ENCODE results near the gene CCL5.

Gene CCL5

GRCh38 chr17:35920229-35920628 lies 40.1 kb upstream of the CCL5 start:
- Histone ChIP-seq H3K27me3 (ENCODE audit: insufficient read depth, poor library complexity, severe bottlenecking) (no peaks in the 10 kb centered on the region), H3K4me3 (replicated peaks; ENCODE audit: insufficient read depth, low read length) (no peak overlapping the region), H3K27ac (replicated peaks) (no peak overlapping the region)
- no peak for TF ChIP-seq GABPA (IDR thresholded peaks at IDR 0.05; ENCODE audit: low read depth)
- TF ChIP-seq REST (IDR thresholded peaks at IDR 0.05; ENCODE audit: insufficient replicate concordance, low read depth) = no peak
- no peak for TF ChIP-seq POLR2AphosphoS5 (IDR thresholded peaks at IDR 0.05; ENCODE audit: low read depth)
- no peak for TF ChIP-seq CTCF (IDR thresholded peaks at IDR 0.05; ENCODE audit: insufficient read depth, low read length)
- TF ChIP-seq SPI1 (IDR thresholded peaks at IDR 0.05; ENCODE audit: borderline replicate concordance, low read depth) = no peak
- no peak for DNase-seq (ENCODE audit: low read depth in 1 of 2, low spot score in 1 of 2)

GRCh38 chr17:35918665-35919064 lies 38.5 kb upstream of the CCL5 start:
- Histone ChIP-seq H3K4me3 (replicated peaks; ENCODE audit: insufficient read depth, low read length) (no peak overlapping the region), H3K27me3 (ENCODE audit: insufficient read depth, poor library complexity, severe bottlenecking) (no peaks in the 10 kb centered on the region), H3K27ac (replicated peaks) (no peak overlapping the region)
- TF ChIP-seq GABPA (IDR thresholded peaks at IDR 0.05; ENCODE audit: low read depth) (no peak), REST (IDR thresholded peaks at IDR 0.05; ENCODE audit: insufficient replicate concordance, low read depth) (no peak), CTCF (IDR thresholded peaks at IDR 0.05; ENCODE audit: insufficient read depth, low read length) (no peak), POLR2AphosphoS5 (IDR thresholded peaks at IDR 0.05; ENCODE audit: low read depth) (no peak), SPI1 (IDR thresholded peaks at IDR 0.05; ENCODE audit: borderline replicate concordance, low read depth) (no peak)
- DNase-seq (ENCODE audit: low read depth in 1 of 2, low spot score in 1 of 2) = no peak

GRCh38 chr17:35917519-35918213 lies 37.5 kb upstream of the CCL5 start:
- no peak for DNase-seq (ENCODE audit: low read depth in 1 of 2, low spot score in 1 of 2)
- no peak overlapping the region for H3K27ac ChIP-seq (replicated peaks)
- no peak for TF ChIP-seq CTCF (IDR thresholded peaks at IDR 0.05; ENCODE audit: insufficient read depth, low read length)
- no peak for TF ChIP-seq SPI1 (IDR thresholded peaks at IDR 0.05; ENCODE audit: borderline replicate concordance, low read depth)
- TF ChIP-seq POLR2AphosphoS5 (IDR thresholded peaks at IDR 0.05; ENCODE audit: low read depth) = no peak
- TF ChIP-seq REST (IDR thresholded peaks at IDR 0.05; ENCODE audit: insufficient replicate concordance, low read depth) = no peak
- no peak for TF ChIP-seq GABPA (IDR thresholded peaks at IDR 0.05; ENCODE audit: low read depth)
- H3K27me3 ChIP-seq (ENCODE audit: insufficient read depth, poor library complexity, severe bottlenecking) = no peaks in the 10 kb centered on the region
- no peak overlapping the region for H3K4me3 ChIP-seq (replicated peaks; ENCODE audit: insufficient read depth, low read length)
